ENCODE data around the gene MDH1B.
"Not testable (repeated sequence)": the region's sequence is repeated elsewhere in the genome, so short reads cannot be mapped to it uniquely, and the experiment has no call there.

The MDH1B gene

DNA sequence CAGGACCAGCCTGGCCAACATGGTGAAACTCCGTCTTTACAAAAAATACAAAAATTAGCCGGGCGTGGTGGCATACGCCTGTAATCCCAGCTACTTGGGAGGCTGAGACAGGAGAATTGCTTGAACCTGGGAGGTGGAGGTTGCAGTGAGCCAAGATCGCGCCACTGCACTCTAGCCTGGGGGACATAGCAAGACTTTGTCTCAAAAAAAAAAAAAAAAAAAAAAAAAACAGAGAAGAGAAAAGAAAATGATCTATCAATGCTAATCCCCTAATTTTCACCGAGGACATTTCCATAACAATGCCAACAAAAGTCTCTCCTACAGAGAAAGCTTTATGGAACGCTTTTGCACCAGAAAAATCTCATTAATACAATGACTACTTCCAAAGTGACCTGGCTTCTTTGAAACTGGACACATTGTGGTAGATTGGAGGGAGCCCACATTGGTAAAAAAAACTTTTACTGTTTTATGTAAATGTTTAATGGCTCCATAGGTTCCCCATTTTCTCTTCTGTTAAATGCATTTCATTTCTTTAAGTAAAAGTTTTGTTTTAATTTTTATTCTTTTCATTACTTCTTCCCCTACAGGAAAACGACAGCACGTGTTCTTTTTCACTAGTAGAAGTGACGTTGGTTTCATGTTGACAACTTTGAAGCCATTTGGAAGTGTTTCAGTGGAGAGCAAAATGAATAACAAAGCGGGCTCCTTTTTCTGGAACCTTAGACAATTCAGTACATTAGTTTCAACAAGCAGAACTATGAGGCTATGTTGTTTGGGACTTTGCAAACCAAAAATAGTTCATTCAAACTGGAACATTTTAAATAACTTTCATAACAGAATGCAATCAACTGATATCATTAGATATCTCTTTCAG, 1.2 kb upstream of the MDH1B start:
- DNase-seq (ENCODE audit: low read depth) = no peak

DNA sequence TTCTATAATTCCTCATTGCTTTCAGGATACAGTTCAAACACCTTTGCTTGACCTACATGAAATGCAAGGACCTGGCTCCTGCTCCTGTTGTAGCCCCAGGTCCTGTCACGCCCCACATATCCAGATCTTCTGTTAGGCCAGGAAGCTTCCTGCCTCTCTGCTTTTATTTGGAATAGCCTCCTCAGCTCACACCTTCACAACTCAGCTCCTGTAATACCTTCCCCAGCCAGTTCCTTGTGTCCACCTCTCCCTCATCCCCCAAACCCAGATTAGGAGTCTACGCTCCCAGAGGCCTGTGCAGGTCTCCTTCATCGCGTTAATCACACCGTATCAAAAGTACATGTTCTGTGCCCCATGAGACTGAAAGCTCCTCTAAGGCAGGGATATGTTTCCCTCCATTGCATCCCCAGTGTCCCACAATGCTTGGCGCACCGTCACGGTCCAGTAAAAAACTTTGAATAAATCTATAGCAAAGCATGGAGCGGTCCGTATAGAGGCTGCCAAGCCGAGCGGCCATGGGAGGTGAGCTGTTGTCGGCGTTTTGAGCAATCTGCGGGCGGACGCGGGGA, 371 bp downstream of the MDH1B start:
- no peak for DNase-seq (ENCODE audit: low read depth)

DNA sequence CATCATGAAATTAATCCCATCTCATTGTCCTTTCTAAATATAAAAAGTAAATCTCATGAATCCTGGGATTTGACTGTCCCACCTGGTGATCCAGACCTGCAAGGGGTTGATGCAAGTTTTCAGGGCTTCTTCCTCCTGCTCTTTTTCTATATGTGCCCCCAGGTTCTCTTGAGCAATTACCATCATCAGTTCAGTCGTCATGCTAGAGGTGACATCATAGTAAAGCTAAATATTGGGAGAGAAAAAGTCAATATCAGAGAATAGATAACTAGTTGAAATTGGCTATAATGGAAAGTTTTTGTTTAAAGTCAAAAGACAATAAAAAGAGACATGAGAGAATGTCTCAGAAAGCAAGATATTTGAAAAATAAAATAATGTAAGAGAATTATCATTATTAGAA, 8.3 kb downstream of the MDH1B start:
- no peak for DNase-seq (ENCODE audit: low read depth)

DNA sequence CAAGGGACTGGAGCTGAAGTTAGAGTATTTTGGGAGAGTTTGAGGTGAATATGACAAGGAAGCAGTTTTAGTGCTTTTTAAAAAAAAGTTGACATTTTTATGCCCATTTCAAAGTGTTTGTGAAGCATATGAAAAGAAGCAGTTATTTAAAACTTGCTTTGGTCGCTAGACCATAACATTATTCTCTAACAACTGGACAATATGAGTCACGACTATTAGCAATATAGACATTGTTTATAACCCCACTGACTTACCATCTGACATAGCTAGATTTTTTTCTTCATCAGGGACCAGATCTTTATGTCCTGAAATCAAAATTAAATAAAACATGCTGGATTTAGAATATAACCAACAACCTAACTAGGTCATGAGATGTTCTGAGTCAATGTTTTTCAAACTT, 24.3 kb downstream of the MDH1B start:
- no peak for DNase-seq (ENCODE audit: low read depth)

DNA sequence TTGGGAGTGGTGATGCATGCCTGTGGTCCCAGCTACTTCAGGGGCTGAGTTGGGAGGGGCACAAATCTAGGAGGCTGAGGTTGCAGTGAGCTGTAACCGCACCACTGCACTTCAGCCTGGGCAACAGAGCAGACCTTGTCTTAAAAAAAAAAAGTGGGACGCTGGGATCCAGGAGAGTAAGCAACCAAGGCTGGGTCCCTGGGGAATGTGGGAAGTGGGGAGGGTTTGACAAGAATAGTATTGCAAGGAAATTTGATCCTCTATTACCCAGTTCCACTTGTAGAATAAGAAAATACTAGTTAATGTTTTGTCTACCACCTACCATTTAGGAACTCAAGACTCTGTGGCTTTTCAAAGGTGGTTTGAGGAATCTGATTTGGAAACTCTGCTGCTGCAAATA, 25.9 kb downstream of the MDH1B start:
- no peak for DNase-seq (ENCODE audit: low read depth)

DNA sequence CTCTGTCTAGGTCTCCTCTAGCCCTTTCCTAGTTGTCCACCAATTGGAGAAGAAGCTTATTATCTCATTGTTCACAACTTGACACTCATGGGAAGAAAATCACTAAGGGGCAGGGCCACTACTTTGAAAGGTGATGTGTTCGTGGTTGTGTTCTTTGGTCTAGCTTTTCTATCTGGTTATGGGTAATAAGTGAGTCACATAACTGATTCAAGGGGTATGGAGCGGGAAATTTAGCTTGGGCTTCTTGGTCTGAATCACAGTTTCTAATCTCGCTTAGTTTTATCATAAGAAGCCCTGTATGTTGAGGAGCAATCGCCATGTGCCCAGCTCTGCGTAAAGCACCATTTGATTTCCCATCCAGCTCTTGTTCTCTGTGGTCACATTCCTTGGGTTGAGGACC, 28.2 kb downstream of the MDH1B start:
- DNase-seq (ENCODE audit: low read depth) = no peak

DNA sequence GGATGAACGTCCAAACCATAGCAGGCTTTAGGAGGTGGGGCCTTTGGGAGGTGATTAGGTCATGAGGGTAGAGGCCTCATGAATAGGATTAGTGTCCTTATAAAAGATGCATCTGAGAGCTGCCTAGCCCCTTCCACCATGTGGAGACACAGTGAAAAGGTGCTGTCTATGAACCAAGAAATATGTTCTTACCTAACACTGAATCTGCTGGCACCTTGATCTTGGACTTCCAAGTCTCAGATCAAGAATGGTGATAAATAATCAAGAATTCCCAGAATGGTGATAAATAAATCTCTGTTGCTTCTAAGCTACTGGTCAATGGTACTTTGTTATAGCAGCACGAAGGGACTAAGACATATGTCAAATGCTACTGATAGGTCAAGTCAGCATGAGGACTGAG, 31.8 kb downstream of the MDH1B start:
- no peak for DNase-seq (ENCODE audit: low read depth)

DNA sequence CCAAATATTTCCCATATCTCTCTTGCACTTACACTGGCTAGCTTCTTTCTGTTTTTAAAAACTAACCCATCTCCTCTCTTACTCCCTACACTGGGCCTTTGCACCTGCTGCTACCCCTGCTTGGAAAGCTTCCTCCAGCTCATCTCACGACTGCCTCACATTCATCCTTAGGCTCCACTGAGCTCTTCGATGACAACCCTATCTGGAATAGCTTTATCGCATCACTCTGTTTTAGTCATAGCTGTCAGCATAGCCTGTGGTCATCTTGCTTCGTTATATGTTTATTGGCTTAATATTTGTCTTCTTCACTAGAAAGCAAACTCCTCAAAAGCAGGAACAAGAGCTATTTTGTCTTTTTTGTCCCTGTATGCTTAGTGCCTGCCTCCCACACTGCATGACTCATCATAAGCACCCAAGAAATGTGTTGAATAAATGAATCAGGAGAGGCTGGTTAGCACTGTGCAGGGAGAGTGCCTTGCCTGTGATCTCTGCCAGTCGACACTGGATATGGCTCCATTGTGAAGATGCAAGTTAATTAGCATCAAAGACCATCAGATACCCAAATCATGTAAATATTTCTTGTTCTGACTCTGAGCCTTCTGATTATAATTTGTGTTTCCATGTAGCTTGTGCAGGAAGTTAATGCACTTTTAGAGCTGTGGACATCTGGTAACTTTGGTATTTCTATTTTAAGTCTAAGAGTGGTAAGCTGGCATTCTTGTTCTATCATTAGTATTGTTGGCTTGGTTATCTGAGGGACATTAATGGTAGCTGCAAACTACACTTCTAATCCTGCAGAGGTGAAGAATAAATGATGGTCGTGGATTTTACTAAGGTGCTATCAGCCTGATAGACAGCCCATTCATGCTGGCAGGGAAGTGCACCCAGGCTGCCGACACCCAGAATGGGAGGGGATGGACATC, 36.6 kb downstream of the MDH1B start:
- DNase-seq (ENCODE audit: low read depth) = no peak

DNA sequence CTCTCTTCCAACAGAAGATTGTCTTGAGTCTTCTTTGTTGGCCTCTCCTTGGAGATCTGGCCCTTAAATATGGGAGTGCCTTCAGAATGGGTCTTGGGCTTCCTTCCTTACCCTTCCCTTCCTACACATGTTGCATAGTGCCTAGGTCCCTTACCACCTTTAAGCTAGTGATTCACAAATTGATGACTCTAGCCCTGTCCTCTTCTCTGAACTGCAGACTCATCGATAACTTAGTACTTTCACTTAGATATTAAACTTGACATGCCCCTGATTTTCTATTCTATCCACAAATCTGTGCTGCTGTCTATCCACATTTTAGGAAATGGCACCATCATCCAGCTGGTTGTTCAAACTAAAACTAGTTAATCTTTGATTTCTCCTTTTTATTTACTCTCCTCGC, 37.8 kb downstream of the MDH1B start:
- DNase-seq (ENCODE audit: low read depth) = no peak

DNA sequence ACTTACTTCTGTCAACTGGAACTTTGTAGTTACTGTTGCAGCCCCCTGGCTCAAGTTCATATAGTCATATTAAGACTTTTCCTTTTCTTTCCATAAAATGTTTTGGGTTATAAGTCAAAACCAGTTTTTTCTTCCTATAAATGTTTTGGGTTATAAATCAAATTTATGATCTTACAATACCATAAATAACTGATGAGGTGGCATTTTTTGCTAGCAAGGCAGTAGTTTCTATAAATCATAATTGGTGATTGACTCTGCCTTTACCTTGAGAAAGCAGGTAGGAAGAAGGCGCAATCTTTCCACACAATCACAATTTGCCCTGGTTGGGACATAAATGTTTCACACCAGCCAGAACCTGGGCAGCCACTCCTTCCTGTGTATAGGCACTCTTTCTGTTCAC, 41.8 kb downstream of the MDH1B start:
- no peak for DNase-seq (ENCODE audit: low read depth)

DNA sequence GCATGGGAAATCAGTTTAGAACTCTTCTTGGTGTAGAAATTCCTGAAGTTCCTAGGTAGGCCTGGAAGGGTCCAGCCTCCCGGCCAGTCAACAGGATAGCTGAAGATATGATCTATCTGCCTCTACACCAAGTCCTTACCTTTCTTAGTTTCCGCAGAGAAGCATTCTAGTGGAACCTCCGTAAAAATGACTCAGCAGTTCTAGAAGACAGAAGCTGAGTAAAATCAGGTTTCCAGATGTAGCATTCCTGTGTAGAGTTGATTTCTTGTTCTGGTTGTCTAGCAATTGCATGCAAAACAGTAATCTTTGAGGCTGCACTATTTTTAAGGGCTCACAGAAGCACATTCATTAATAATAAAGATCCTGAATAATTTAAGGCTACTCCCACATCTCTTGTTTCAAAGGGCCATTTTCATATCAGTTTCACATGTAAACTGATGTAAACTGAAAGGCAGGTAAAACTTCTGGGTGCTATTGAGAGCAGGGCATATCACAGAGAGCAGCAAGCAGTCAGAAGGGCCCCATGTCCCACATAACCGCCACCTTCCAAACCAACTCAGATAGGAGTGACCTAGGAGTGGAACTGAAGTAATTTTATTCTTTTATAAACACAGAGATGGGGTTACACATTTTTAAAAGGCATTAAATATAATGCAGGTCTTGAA, 43.7 kb downstream of the MDH1B start:
- no peak for DNase-seq (ENCODE audit: low read depth)

DNA sequence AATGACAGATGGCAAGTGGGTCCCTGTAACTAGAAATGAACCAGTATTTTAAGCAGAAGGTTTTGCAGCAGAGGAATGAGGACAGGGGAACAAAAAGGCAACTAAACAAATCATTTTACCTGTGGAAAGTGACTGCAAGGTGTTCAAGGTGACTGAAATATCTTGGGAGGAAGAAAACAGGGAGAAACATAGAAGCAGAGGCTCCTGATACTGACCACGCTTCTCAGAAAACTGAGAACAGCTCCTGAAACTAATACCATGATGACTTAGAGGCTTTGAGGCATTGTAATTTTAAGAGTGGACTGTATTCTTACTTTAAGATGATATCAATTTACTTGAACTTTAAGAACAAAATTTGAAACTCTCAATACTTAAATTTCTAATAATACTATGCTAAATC, 46.8 kb downstream of the MDH1B start, which contains the start of gene DYTN:
TSS of gene DYTN (minus strand) at position 101 of the 400 bp plus-strand sequence. CDS start 117 bp downstream, outside the sequence.
- DNase-seq (ENCODE audit: low read depth) = no peak

DNA sequence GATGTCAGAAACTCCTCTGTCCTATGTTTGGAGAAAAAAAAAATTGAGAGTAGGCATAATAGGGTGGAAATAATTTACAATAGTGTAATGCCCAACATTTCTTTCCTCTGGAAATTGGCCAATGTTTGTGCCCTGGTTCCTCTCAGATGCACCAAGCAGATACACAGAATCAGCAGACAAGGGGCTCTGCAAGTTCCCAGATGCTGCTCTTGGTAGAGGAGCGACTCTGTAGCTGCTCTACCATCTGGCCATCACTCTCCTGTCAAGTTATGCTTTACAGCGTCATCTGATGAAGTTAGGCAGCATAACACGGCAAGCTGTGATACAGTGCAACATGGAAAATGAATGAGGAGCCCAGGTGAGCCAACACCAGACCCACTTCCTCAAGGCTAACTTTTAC, 48.5 kb downstream of the MDH1B start:
- DNase-seq (ENCODE audit: low read depth) = no peak

DNA sequence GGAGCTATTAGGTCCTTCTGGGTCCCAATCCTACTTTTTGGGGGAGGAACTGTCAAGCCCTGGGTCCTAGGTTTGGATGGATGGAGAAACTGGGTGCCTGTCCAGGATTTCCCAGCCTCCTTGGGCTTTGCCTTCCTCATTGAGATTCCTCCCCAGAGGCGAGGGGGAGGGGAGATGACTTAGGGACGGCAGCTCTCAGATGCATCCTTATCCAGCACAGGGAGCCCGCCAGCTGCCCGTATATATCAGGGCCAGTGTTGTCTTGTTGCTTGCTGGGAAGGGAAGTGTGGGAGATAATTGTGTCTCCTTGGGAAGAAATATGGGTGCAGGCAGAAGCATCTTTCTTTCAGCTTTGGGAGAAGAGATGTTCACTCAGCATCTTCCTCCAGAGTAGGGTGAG, 49.9 kb downstream of the MDH1B start:
- DNase-seq (ENCODE audit: low read depth) = not testable (repeated sequence)

DNA sequence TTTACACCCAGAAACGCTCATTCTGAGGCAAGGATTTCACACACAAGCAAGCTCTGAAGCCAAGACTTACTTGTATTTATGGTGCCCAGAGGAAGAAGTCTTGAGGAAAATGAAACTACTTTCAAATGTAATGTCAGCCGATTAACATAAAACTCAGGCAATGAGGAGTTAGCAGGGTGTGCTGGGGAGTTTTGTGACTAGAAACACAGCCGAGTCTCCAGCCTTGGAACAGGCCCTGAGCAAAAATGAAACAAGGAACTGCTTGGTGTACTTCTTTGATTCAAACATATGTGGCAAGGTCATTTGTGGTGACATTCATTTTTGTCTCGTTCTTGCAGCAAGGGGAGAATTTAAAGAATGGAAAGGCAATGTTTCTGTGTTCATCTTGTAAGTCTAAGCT, 51.4 kb downstream of the MDH1B start:
- no peak for DNase-seq (ENCODE audit: low read depth)

DNA sequence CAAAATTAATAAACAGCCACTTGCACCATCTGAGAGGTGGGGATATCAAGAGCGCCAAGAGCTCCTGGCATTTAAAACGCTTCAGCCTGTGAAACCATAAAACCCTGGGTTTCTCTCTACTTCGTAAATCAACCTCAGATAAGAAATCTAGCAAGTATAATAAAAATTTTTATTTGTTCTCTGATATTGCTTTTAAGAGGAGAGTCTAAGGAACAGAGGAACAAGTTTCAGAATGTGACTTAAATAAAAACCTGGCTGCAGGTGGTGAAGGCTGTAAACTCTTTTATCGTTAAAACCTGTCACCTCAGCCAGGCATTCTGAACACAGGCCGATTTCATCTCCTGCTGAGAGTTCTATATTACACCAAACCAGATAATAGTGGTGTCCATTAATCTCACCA, 56.8 kb downstream of the MDH1B start:
- DNase-seq (ENCODE audit: low read depth) = no peak

DNA sequence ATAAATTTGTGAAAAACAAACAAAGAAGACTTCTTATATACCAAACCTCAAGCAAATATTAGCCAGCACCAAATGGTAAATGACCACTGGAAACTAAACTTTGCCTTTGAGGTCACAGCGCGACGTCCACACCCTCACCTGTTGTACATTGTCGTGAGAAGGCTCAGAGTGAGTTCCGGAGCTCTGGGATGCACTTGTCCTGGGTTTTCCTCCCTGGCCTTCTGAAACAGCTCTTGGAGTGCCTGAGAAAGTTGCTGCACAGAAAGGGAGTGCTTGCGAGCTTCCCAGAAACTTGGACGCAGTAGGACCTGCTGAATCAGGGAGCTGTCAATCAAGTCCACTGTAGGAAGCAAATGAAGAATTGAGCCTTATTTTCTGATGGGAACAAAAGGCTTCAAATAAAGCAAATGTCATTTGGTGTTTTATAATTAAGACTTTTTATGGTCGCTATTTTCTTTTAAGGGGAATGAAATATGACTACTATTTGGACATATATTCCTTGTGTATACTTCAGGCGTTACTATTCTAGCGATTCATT, 57.9 kb downstream of the MDH1B start:
- no peak for DNase-seq (ENCODE audit: low read depth)

DNA sequence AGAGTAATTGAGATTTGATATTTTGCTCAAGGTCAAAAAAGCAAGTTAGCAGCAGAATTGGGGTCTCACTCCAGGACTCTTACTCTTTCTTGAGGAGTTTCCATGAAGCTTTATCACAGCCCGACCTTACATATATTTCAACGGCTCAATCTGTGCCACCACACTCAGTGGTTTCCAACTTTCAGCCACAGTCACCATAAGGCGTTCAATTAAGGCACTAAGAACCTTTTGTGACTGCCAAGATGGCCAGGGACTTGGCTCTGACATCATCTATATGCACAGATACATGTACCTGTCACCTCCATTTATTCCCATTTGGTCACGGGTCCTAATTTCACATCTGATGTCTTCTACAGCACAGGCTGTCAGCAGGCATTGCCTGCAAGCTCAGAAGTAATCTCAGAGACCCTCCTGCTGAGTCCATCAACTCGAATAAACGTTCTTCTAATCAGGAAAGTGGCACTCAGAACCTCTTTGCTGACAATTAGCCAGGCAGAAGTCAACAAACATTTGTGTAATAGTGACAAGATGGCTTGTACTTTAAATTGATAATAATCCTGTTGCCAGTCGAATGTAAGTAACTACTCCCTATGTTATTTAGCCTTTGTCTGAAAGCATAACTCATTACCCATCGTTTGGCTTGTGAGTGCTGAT, 63.0 kb downstream of the MDH1B start:
- DNase-seq (ENCODE audit: low read depth) = no peak

DNA sequence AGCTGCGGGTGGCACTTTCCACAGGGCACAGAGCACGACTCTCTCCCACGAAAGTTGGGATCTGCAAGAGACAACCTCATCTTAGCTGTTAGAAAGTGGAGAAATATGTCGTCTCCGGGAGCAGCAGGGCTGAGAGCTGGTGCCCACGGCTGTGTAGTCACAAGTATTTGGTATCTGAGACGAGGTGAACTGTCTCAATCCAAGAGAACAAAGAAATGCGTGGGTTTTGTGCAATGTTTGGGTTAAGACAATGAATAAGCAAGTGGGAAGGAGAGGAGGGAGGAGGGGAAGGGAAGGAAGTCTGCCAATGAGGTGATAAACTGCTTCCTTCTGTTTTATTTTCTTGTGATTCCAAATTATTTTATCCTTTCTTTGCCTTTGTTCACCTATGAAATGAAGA, 65.0 kb downstream of the MDH1B start:
- no peak for DNase-seq (ENCODE audit: low read depth)

DNA sequence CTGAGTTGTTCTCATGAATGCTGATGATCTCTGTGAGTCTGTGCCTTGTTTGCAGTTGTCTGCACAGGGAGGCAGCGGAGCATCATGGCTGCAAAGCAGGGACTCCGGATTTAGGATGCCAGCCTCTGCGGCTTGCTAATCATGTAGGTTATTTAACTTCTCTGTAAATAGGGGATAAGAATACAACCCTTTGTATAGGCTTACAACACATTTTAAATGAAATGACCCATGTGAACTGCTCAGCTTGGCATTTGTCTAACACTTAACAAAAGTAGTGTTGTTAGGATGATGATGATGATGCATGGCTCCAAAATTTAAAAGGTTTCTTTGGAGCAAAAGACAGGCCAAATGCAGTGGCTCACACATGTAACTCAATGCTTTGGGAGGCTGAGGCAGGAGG, 66.3 kb downstream of the MDH1B start:
- no peak for DNase-seq (ENCODE audit: low read depth)

DNA sequence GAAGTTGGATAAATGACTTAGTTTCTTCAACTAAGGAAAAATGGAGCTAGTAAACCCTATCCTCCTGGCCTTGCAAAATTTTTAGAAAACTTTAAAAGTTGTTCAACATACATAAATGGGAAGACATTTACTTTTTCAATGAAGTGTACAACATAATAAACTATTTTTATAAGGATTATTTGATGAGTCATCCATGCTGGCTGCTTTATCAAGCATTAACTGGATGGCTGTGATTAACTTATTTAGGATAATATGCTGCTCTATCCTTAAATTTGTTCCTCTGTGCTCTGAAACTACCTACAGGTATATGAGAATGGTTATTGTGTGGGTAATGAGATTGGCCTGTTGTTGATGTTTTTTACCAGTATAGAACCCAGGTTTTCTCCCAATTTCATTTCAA, 68.2 kb downstream of the MDH1B start:
- DNase-seq (ENCODE audit: low read depth) = no peak
